Spleen (tissue), 11 donors: ENCODE data around the gene SHH. TPM values are rescaled to one million over a fixed set of nuclear protein-coding genes. Genes with fewer than 3 reads are reported as not detected.

Experiments used
- DNase-seq: peaks from one replicate; pipeline ENCODE4 v3.0.0-alpha.2; 2020
- H3K27ac ChIP-seq, 8 donors: fragments of 200-600 bp; sonication (generic) in 7 of 8; 1 replicate in 4 of 8; 2 replicates in 4 of 8; pipeline versions ENCODE4 v1.5.0 to v1.8.0; 2016 to 2021; ENCODE audit warnings: inconsistent platforms in 4 of 8, mild to moderate bottlenecking in 4 of 8, moderate library complexity in 1 of 8
- H3K27me3 ChIP-seq, 7 donors: fragments of 200-600 bp; sonication (generic) in 6 of 7; replicated peaks in 1 of 7; 1 replicate in 4 of 7; 2 replicates in 3 of 7; pipeline versions ENCODE4 v1.5.0 to v1.8.0; 2016 to 2021; ENCODE audit warnings: inconsistent platforms in 3 of 7, mild to moderate bottlenecking in 1 of 7
- H3K36me3 ChIP-seq, 6 donors: fragments of 200-600 bp; sonication (generic) in 5 of 6; 1 replicate in 4 of 6; 2 replicates in 2 of 6; pipeline versions ENCODE4 v1.5.0 to v1.8.0; 2016 to 2021; ENCODE audit warnings: inconsistent platforms in 2 of 6
- H3K4me1 ChIP-seq, 6 donors: fragments of 200-600 bp; sonication (generic) in 5 of 6; 1 replicate in 3 of 6; 2 replicates in 3 of 6; pipeline versions ENCODE4 v1.5.0 to v1.8.0; 2016 to 2021; ENCODE audit warnings: inconsistent platforms in 3 of 6
- H3K4me3 ChIP-seq, 8 donors: fragments of 200-600 bp; sonication (generic) in 7 of 8; 1 replicate in 4 of 8; 2 replicates in 4 of 8; pipeline versions ENCODE4 v1.5.0 to v1.8.0; 2016 to 2021; ENCODE audit warnings: inconsistent platforms in 4 of 8, mild to moderate bottlenecking in 4 of 8, moderate library complexity in 2 of 8
- H3K9me3 ChIP-seq, 8 donors: fragments of 200-600 bp; sonication (generic) in 7 of 8; 1 replicate in 4 of 8; 2 replicates in 4 of 8; pipeline versions ENCODE4 v1.5.0 to v1.8.0; 2016 to 2021; ENCODE audit warnings: inconsistent platforms in 4 of 8
- POLR2A ChIP-seq, 3 donors: fragments of 450-650 bp; IDR thresholded peaks; one replicate each; pipeline ENCODE4 v1.5.1; 2017; ENCODE audit warnings: antibody characterized with exemption in 3 of 3, mild to moderate bottlenecking in 1 of 3
- POLR2AphosphoS5 ChIP-seq, 3 donors: sonication (generic); formaldehyde crosslinking; IDR thresholded peaks; one replicate each; pipeline ENCODE4 v1.5.1; 2017; ENCODE audit warnings: antibody characterized with exemption in 3 of 3
- WGBS, 5 donors: extraction: QIAGEN DNeasy Blood & Tissue Kit in 3 of 5; methylation state at CpG; one replicate each; pipeline versions ENCODE4 v1.1.5 to v1.1.7; 2013 to 2018; 5-methylcytosine and 5-hydroxymethylcytosine counted together
- intact Hi-C: fragments of 100-400 bp; cut with DNase I; formaldehyde crosslinking; loops from one replicate; pipeline ENCODE4 v1.15.0; 2023; ENCODE audit warnings: low total_unique reads
- polyA plus RNA-seq, 3 donors: library from polyadenylated mRNA; stranded (reverse); fragments of 200-250 nt; gene quantifications; one replicate each; pipeline ENCODE4 v1.2.1, GENCODE V29; 2013
- total RNA-seq, 7 donors: library from RNA; depleted of rRNA in 3 of 7; stranded (reverse); fragments of >200 nt in 3 of 7; fragmentation: NEBNext Ultra II Directional in 4 of 7; extraction: Animal tissue kit (Norgen Biotek cat#: 25700) in 4 of 7; gene quantifications; one replicate each; pipeline versions ENCODE4 v1.1.0 to v1.2.1, GENCODE V29; 2016 to 2021
- TF ChIP-seq, protein P1 (sequence below), 11 experiments: fragments of 200-600 bp in 7 of 11; fragments of 450-650 bp in 4 of 11; sonication (generic) in 4 of 11; IDR thresholded peaks in 8 of 11; conservative IDR thresholded peaks in 3 of 11; 1 replicate in 7 of 11; 2 replicates in 4 of 11; pipeline versions ENCODE4 v1.4.0 to v1.8.0; 2016 to 2021; ENCODE audit warnings: antibody characterized with exemption in 11 of 11, inconsistent platforms in 4 of 11, mild to moderate bottlenecking in 1 of 11
- donor health status: healthy with polysubstance abuse.
- donor health status: DM: no; HTN: no; CAD: no; lungs with moderate emphysema.
- donor health status: DM: no; HTN: no; CAD: no.
- donor health status: Bipolar disorder and iron deficiency.
- donor health status: healthy.
- donor health status: DM: no; HTN: no; CAD: no.
- donor health status: DM: yes; HTN: yes; CAD: no.

Gene SHH
- total and polyA plus RNA-seq, 10 donors, result not detected

DNA sequence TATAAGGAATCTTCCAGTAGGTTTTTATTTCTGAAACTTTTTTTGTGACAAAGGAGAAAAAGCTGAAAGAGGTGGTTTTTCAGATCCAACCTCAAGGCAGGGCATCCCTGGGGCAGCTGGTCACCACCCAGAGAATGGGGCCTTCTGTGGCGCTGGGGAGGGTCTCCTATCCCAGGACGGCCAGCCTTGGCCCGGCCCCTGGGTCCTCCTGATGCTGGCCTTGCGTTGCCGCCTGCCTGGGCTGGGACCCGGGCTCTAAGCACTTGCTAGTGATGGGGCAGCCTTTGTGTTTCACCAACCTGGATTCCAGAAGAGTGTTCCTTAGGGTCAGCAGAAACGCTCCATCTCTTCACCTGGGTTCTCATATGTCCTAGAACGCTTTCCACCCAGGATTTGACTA lies 16.3 kb downstream of the SHH start:
- Histone ChIP-seq H3K36me3 (no peaks in the 10 kb centered on the region), H3K4me1 (peaks cover 2 to 17% (median 8%) of the 10 kb centered on the region in 6 donors), H3K9me3 (no peaks in the 10 kb centered on the region), H3K27me3 (peaks cover 0 to 66% (median 36%) of the 10 kb centered on the region in 7 donors), H3K27ac (no peak overlapping the region), H3K4me3 (no peak overlapping the region)
- TF ChIP-seq POLR2A (IDR thresholded peaks at IDR 0.05), result no peak
- peak; percentile 64 for DNase-seq
- intact Hi-C loops, result loop anchor here (10.0 kb wide), 1 partner anchor 1019 kb away; no protein-coding TSS in a partner anchor
- WGBS, 5 donors, result 75 to 91% (median 79%) methylated on average over 8 of the region's 8 CpGs

GRCh38 chr7:155795401-155795800 lies 16.9 kb downstream of the SHH start:
- Histone ChIP-seq H3K27me3 (peaks cover 0 to 60% (median 31%) of the 10 kb centered on the region in 7 donors), H3K9me3 (no peaks in the 10 kb centered on the region), H3K4me1 (peaks cover 2 to 17% (median 8%) of the 10 kb centered on the region in 6 donors), H3K4me3 (no peak overlapping the region), H3K27ac (no peak overlapping the region), H3K36me3 (no peaks in the 10 kb centered on the region)
- 88 to 95% (median 91%) methylated on average over 7 of the region's 7 CpGs for WGBS, 5 donors
- intact Hi-C loops, result loop anchor here (10.0 kb wide), 1 partner anchor 1019 kb away; no protein-coding TSS in a partner anchor
- DNase-seq, result peak; percentile 63
- TF ChIP-seq POLR2AphosphoS5 (IDR thresholded peaks at IDR 0.05), result no peak
- TF ChIP-seq, protein P1, sequence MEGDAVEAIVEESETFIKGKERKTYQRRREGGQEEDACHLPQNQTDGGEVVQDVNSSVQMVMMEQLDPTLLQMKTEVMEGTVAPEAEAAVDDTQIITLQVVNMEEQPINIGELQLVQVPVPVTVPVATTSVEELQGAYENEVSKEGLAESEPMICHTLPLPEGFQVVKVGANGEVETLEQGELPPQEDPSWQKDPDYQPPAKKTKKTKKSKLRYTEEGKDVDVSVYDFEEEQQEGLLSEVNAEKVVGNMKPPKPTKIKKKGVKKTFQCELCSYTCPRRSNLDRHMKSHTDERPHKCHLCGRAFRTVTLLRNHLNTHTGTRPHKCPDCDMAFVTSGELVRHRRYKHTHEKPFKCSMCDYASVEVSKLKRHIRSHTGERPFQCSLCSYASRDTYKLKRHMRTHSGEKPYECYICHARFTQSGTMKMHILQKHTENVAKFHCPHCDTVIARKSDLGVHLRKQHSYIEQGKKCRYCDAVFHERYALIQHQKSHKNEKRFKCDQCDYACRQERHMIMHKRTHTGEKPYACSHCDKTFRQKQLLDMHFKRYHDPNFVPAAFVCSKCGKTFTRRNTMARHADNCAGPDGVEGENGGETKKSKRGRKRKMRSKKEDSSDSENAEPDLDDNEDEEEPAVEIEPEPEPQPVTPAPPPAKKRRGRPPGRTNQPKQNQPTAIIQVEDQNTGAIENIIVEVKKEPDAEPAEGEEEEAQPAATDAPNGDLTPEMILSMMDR (IDR thresholded peaks at IDR 0.05 in 8 of 11, conservative IDR thresholded peaks at IDR 0.05 in 3 of 11), result no peak
- no peak for TF ChIP-seq POLR2A (IDR thresholded peaks at IDR 0.05)

DNA sequence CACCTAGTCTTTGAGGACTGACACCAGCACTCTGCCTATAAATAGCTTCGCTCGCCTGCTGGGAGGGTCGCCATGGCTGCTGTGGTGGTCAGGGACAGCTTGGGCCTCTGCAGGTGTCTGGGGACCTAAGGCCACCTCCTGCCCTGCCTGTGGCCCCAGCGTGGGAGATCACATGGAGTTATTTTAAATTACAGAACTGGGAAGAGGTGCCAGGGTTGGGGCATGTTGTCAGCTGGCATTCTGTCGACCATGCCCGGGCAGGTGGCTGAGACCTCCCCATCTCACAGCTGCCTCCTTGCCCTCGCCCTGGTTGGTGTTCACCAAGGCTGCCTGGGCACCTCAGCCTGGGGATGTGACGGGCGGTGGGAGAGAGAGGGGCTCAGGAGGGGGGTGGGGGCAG lies 18.1 kb downstream of the SHH start:
- DNase-seq, result peak; percentile 56
- Histone ChIP-seq H3K27ac (no peak overlapping the region), H3K4me1 (peaks cover 2 to 17% (median 8%) of the 10 kb centered on the region in 6 donors), H3K27me3 (peaks cover 0 to 50% (median 19%) of the 10 kb centered on the region in 7 donors), H3K36me3 (no peaks in the 10 kb centered on the region), H3K9me3 (no peaks in the 10 kb centered on the region), H3K4me3 (no peak overlapping the region)
- intact Hi-C loops, result loop anchor here (10.0 kb wide), 1 partner anchor 1021 kb away; no protein-coding TSS in a partner anchor
- TF ChIP-seq, protein P1 (IDR thresholded peaks at IDR 0.05 in 8 of 11, conservative IDR thresholded peaks at IDR 0.05 in 3 of 11), result no peak
- TF ChIP-seq POLR2AphosphoS5 (IDR thresholded peaks at IDR 0.05), result no peak
- TF ChIP-seq POLR2A (IDR thresholded peaks at IDR 0.05), result no peak
- 67 to 82% (median 79%) methylated on average over 8 to 9 of the region's 9 CpGs for WGBS, 5 donors

DNA sequence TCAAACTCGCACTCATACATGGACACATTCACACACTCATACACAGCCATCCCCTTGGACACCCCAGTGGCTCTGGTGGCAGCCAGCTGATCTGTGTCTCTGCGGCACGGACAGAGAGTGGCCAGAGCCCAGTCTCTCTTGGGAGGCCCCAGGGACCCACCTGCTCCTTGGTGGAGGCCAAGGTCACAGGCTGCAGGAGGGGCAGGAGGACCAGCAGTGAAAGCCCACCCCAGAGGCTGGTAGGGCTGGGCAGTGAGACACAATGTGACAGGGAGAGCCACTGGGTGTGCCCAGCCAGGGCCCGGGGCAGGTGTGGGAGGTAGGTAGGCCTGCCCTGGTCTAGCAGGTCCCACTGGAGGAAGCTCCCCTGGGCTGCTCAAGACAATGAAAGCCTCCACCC lies 18.5 kb downstream of the SHH start:
- Histone ChIP-seq H3K9me3 (no peaks in the 10 kb centered on the region), H3K4me1 (peaks cover 2 to 14% (median 8%) of the 10 kb centered on the region in 6 donors), H3K27me3 (peaks cover 0 to 50% (median 19%) of the 10 kb centered on the region in 7 donors), H3K4me3 (no peak overlapping the region), H3K36me3 (no peaks in the 10 kb centered on the region), H3K27ac (no peak overlapping the region)
- TF ChIP-seq, protein P1 (IDR thresholded peaks at IDR 0.05 in 8 of 11, conservative IDR thresholded peaks at IDR 0.05 in 3 of 11), result no peak
- no peak for TF ChIP-seq POLR2A (IDR thresholded peaks at IDR 0.05)
- no peak for TF ChIP-seq POLR2AphosphoS5 (IDR thresholded peaks at IDR 0.05)
- 77 to 89% (median 83%) methylated on average over 3 to 4 of the region's 4 CpGs for WGBS, 5 donors
- intact Hi-C loops, result loop anchor here (10.0 kb wide), 1 partner anchor 1021 kb away; no protein-coding TSS in a partner anchor
- peak; percentile 54 for DNase-seq
